HEK293 (cell line): ENCODE data around the gene FAM110A.

ENCODE experiments used
- CTCF ChIA-PET: fragments of 350-600 bp; formaldehyde crosslinking; extraction: SDS; loops from one replicate; lab custom pipeline; 2021; ENCODE audit warnings: antibody characterized with exemption; lab: Yijun Ruan, JAX
- POLR2A ChIA-PET: fragments of 300-600 bp; formaldehyde crosslinking; extraction: SDS; loops from one replicate; lab custom pipeline; 2020; ENCODE audit warnings: antibody characterized with exemption, inconsistent platforms; lab: Yijun Ruan, JAX
- H3K27ac ChIP-seq: fragments of 200-500 bp; sonication (Bioruptor generic); 2 replicates; pipeline ENCODE4 v1.5.1; 2014; ENCODE audit warnings: low read depth, low read length, control low read depth, inconsistent platforms; ENCODE audit errors: extremely low read depth
- H3K36me3 ChIP-seq, 2 experiments: fragments of 200-500 bp in 1 of 2; sonication (Bioruptor generic) in 1 of 2; 1 replicate in 1 of 2; 2 replicates in 1 of 2; pipeline ENCODE4 v1.5.1; 2014 to 2017; ENCODE audit warnings: inconsistent platforms in 2 of 2, low read length in 2 of 2; ENCODE audit not compliant: control insufficient read depth in 2 of 2, insufficient read depth in 1 of 2
- H3K4me1 ChIP-seq: fragments of 200-500 bp; sonication (Bioruptor generic); 2 replicates; pipeline ENCODE4 v1.5.1; 2014; ENCODE audit warnings: mild to moderate bottlenecking, low read length, inconsistent platforms; ENCODE audit not compliant: control insufficient read depth, insufficient read depth
- H3K4me3 ChIP-seq: 2 replicates; pipeline ENCODE4 v1.5.1; 2011; ENCODE audit warnings: low read depth, mild to moderate bottlenecking, control low read depth, low read length, moderate library complexity
- H3K9me3 ChIP-seq: fragments of 200-500 bp; sonication (Bioruptor generic); 2 replicates; pipeline ENCODE4 v1.5.1; 2014; ENCODE audit warnings: low read depth, low read length, inconsistent platforms; ENCODE audit not compliant: control insufficient read depth, insufficient read depth
- KLF10 ChIP-seq: fragments of 450-650 bp; IDR thresholded peaks from 2 replicates; pipeline ENCODE4 v1.5.1; 2018; ENCODE audit warnings: missing biosample characterization, mild to moderate bottlenecking, missing genetic modification characterization
- ZNF623 ChIP-seq: fragments of 450-650 bp; formaldehyde crosslinking; IDR thresholded peaks from 2 replicates; pipeline ENCODE4 v1.5.1; 2016; ENCODE audit warnings: missing biosample characterization, missing genetic modification characterization
- ZNF629 ChIP-seq: fragments of 450-650 bp; formaldehyde crosslinking; IDR thresholded peaks from 2 replicates; pipeline ENCODE4 v1.5.1; 2017; ENCODE audit warnings: missing biosample characterization, missing genetic modification characterization
- TF ChIP-seq, protein P1 (sequence below): fragments of 450-650 bp; formaldehyde crosslinking; conservative IDR thresholded peaks from 2 replicates; pipeline ENCODE4 v1.5.1; 2016; ENCODE audit warnings: low read depth, missing biosample characterization, missing genetic modification characterization
- TF ChIP-seq, protein P2 (sequence below): fragments of 450-650 bp; formaldehyde crosslinking; IDR thresholded peaks from 2 replicates; pipeline ENCODE4 v1.5.1; 2017; ENCODE audit warnings: missing biosample characterization, missing genetic modification characterization
- TF ChIP-seq, protein P3 (sequence below): fragments of 450-650 bp; formaldehyde crosslinking; IDR thresholded peaks from 2 replicates; pipeline ENCODE4 v1.5.1; 2016; ENCODE audit warnings: missing biosample characterization, missing genetic modification characterization
- TF ChIP-seq, protein P4 (sequence below): fragments of 450-650 bp; formaldehyde crosslinking; IDR thresholded peaks from 2 replicates; pipeline ENCODE4 v1.5.1; 2016; ENCODE audit warnings: missing biosample characterization, missing genetic modification characterization

FAM110A gene

DNA sequence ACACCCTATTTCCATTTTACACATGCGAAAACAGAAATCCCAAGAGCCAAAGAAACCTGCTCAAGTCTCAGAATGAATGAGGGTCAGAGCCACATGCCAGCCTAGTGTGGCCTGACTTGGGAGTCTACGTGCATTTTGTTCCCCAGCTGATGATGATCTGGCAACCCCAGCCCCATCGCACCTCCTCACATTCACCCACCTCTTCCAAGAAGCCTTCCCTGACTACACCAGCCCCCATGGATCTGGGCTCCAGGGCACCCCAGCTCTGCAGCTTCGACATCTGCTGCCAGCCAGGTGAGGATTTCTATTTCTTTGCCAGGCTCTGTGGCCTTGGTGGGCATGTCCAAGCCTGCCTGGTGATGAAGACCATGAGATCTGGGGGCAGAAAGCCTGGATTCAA is 41.6 kb downstream of the FAM110A start:
- H3K4me3 ChIP-seq = no peak overlapping the region
- H3K9me3 ChIP-seq = no peaks in the 10 kb centered on the region
- POLR2A ChIA-PET = no interaction called here
- no peaks in the 10 kb centered on the region for H3K36me3 ChIP-seq
- H3K4me1 ChIP-seq = no peaks in the 10 kb centered on the region
- CTCF ChIA-PET = interaction anchor here (1.8 kb wide), 1 partner anchor 80 kb away, joined by 4 read pairs; no protein-coding TSS in a partner anchor
- TF ChIP-seq, protein P1, sequence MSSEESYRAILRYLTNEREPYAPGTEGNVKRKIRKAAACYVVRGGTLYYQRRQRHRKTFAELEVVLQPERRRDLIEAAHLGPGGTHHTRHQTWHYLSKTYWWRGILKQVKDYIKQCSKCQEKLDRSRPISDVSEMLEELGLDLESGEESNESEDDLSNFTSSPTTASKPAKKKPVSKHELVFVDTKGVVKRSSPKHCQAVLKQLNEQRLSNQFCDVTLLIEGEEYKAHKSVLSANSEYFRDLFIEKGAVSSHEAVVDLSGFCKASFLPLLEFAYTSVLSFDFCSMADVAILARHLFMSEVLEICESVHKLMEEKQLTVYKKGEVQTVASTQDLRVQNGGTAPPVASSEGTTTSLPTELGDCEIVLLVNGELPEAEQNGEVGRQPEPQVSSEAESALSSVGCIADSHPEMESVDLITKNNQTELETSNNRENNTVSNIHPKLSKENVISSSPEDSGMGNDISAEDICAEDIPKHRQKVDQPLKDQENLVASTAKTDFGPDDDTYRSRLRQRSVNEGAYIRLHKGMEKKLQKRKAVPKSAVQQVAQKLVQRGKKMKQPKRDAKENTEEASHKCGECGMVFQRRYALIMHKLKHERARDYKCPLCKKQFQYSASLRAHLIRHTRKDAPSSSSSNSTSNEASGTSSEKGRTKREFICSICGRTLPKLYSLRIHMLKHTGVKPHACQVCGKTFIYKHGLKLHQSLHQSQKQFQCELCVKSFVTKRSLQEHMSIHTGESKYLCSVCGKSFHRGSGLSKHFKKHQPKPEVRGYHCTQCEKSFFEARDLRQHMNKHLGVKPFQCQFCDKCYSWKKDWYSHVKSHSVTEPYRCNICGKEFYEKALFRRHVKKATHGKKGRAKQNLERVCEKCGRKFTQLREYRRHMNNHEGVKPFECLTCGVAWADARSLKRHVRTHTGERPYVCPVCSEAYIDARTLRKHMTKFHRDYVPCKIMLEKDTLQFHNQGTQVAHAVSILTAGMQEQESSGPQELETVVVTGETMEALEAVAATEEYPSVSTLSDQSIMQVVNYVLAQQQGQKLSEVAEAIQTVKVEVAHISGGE (tag by site-specific recombination) = no peak
- peak; percentile 52 for TF ChIP-seq ZNF623 (tag by site-specific recombination)
- no peak overlapping the region for H3K27ac ChIP-seq

DNA sequence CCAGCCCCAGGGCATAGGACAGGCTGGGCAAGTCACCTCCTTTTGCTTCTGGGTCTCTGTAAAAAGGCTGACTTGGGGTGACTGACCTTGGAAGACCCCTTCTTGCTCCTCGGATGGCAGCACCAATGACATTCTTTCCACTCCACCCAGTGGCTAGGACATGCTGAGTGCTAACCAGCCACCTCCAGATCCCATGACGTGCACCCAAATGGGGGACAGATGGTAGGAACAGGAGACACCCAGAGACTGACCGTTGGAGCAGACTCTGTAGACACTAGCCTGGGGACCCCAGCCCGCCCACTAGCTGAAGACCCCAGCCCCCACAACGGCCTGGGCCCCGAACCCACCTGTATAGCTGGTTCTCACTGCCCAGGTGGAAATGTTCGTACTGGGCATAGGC is 44.3 kb downstream of the FAM110A start:
- CTCF ChIA-PET = no interaction called here
- TF ChIP-seq, protein P2, sequence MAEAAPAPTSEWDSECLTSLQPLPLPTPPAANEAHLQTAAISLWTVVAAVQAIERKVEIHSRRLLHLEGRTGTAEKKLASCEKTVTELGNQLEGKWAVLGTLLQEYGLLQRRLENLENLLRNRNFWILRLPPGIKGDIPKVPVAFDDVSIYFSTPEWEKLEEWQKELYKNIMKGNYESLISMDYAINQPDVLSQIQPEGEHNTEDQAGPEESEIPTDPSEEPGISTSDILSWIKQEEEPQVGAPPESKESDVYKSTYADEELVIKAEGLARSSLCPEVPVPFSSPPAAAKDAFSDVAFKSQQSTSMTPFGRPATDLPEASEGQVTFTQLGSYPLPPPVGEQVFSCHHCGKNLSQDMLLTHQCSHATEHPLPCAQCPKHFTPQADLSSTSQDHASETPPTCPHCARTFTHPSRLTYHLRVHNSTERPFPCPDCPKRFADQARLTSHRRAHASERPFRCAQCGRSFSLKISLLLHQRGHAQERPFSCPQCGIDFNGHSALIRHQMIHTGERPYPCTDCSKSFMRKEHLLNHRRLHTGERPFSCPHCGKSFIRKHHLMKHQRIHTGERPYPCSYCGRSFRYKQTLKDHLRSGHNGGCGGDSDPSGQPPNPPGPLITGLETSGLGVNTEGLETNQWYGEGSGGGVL = no peak
- no peak for TF ChIP-seq ZNF629 (tag by site-specific recombination)
- Histone ChIP-seq H3K36me3 (no peaks in the 10 kb centered on the region), H3K4me3 (no peak overlapping the region), H3K27ac (no peak overlapping the region), H3K9me3 (no peaks in the 10 kb centered on the region), H3K4me1 (no peaks in the 10 kb centered on the region)
- POLR2A ChIA-PET = no interaction called here

DNA sequence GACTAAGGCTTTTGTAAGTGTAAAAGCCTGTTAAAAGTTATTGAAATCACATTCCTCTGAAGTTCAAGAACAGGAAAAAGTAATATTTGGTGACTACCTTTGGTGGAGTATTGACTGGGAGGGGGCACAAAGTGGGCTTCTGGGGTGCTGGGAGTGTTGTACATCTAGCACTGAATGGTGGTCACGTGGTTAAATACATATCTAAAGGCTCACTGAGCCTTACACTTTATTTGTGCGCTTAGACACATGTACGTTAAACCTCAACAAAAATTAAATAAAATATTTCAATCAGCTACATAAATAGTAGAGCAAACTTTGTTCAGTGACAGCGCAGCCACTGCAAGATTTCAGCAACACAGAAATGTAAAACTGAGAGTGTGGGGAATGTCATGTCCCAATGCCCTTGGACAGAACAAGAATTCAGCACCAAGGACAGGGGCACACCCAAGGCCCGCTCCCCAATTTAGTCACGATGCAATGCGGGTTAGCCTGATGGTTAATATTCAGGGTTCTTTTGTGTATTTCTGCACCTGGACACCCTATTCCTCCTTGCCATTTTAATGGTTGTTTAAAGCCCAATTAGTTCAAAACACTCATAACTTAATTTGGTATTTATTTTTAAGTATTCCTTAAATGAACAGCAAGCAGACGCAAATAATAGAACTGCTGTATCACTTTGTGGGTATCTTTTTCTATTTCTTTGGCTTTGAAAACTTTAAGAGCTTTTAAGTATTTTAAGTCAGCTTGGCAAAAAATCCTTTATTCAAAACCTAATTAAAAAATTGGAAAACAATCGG is 45.2 kb downstream of the FAM110A start:
- no peaks in the 10 kb centered on the region for H3K36me3 ChIP-seq
- CTCF ChIA-PET = interaction anchor here (0.6 kb wide), 2 partner anchors 63 to 69 kb away, joined by 3 read pairs; no protein-coding TSS in a partner anchor
- no peak overlapping the region for H3K4me3 ChIP-seq
- TF ChIP-seq, protein P3, sequence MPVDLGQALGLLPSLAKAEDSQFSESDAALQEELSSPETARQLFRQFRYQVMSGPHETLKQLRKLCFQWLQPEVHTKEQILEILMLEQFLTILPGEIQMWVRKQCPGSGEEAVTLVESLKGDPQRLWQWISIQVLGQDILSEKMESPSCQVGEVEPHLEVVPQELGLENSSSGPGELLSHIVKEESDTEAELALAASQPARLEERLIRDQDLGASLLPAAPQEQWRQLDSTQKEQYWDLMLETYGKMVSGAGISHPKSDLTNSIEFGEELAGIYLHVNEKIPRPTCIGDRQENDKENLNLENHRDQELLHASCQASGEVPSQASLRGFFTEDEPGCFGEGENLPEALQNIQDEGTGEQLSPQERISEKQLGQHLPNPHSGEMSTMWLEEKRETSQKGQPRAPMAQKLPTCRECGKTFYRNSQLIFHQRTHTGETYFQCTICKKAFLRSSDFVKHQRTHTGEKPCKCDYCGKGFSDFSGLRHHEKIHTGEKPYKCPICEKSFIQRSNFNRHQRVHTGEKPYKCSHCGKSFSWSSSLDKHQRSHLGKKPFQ (tag by site-specific recombination) = no peak
- TF ChIP-seq KLF10 (tag by site-specific recombination) = no peak
- TF ChIP-seq, protein P4, sequence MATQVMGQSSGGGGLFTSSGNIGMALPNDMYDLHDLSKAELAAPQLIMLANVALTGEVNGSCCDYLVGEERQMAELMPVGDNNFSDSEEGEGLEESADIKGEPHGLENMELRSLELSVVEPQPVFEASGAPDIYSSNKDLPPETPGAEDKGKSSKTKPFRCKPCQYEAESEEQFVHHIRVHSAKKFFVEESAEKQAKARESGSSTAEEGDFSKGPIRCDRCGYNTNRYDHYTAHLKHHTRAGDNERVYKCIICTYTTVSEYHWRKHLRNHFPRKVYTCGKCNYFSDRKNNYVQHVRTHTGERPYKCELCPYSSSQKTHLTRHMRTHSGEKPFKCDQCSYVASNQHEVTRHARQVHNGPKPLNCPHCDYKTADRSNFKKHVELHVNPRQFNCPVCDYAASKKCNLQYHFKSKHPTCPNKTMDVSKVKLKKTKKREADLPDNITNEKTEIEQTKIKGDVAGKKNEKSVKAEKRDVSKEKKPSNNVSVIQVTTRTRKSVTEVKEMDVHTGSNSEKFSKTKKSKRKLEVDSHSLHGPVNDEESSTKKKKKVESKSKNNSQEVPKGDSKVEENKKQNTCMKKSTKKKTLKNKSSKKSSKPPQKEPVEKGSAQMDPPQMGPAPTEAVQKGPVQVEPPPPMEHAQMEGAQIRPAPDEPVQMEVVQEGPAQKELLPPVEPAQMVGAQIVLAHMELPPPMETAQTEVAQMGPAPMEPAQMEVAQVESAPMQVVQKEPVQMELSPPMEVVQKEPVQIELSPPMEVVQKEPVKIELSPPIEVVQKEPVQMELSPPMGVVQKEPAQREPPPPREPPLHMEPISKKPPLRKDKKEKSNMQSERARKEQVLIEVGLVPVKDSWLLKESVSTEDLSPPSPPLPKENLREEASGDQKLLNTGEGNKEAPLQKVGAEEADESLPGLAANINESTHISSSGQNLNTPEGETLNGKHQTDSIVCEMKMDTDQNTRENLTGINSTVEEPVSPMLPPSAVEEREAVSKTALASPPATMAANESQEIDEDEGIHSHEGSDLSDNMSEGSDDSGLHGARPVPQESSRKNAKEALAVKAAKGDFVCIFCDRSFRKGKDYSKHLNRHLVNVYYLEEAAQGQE (tag by site-specific recombination) = peak; percentile 94
- TF ChIP-seq, all 188 proteins: peak for 1
- Histone ChIP-seq H3K4me1 (no peaks in the 10 kb centered on the region), H3K9me3 (no peaks in the 10 kb centered on the region), H3K27ac (no peak overlapping the region)
- POLR2A ChIA-PET = no interaction called here
